PFSK-1 (cell line): ENCODE measurements around the gene PEX10.

Experiments
- FOXP2 ChIP-seq: optimal IDR thresholded peaks from 2 replicates; pipeline ENCODE3; 2011; ENCODE audit warnings: borderline replicate concordance, control low read depth, inconsistent platforms; ENCODE audit not compliant: insufficient read depth; ENCODE audit errors: extremely low read length, extremely low read depth
- POLR2AphosphoS5 ChIP-seq: IDR thresholded peaks from 2 replicates; pipeline ENCODE4 v1.6.1; 2012; ENCODE audit warnings: low read depth, mild to moderate bottlenecking, control low read depth, low read length, moderate library complexity
- REST ChIP-seq, 2 experiments: IDR thresholded peaks; 2 replicates each; pipeline versions ENCODE4 v1.6.1 to v1.8.0; 2011 to 2012; ENCODE audit warnings: low read depth in 2 of 2, low read length in 2 of 2, control low read depth in 1 of 2, inconsistent platforms in 1 of 2, mild to moderate bottlenecking in 1 of 2, moderate library complexity in 1 of 2; ENCODE audit not compliant: insufficient read depth in 1 of 2
- SIN3A ChIP-seq: IDR thresholded peaks from 2 replicates; pipeline ENCODE4 v1.6.1; 2012; ENCODE audit warnings: mild to moderate bottlenecking, low read length, moderate library complexity, borderline replicate concordance; ENCODE audit not compliant: insufficient read depth
- TAF1 ChIP-seq: IDR thresholded peaks from 2 replicates; pipeline ENCODE4 v1.6.1; 2012; ENCODE audit warnings: low read length, control low read depth, borderline replicate concordance; ENCODE audit not compliant: insufficient read depth

PEX10 gene

GRCh38 chr1:2408859-2409276, 3.5 kb downstream of the PEX10 start:
- no peak for TF ChIP-seq POLR2AphosphoS5
- no peak for TF ChIP-seq SIN3A
- no peak for TF ChIP-seq FOXP2
- no peak for TF ChIP-seq REST (IDR thresholded peaks at IDR 0.05; ENCODE audit: insufficient read depth in 1 of 2, low read depth in 2 of 2, low read length in 2 of 2)
- TF ChIP-seq TAF1: no peak

- TF ChIP-seq FOXP2 (no peak), SIN3A (no peak), TAF1 (no peak), POLR2AphosphoS5 (no peak), REST (IDR thresholded peaks at IDR 0.05; ENCODE audit: insufficient read depth in 1 of 2, low read depth in 2 of 2, low read length in 2 of 2) (no peak)
Measured at GRCh38 chr1:2408456-2408855, 3.9 kb downstream of the PEX10 start.

GRCh38 chr1:2407991-2408275, 4.4 kb downstream of the PEX10 start:
- no peak for TF ChIP-seq FOXP2
- no peak for TF ChIP-seq REST (IDR thresholded peaks at IDR 0.05; ENCODE audit: insufficient read depth in 1 of 2, low read depth in 2 of 2, low read length in 2 of 2)
- TF ChIP-seq POLR2AphosphoS5: no peak

GRCh38 chr1:2407166-2407990, 5.0 kb downstream of the PEX10 start:
- TF ChIP-seq FOXP2 (no peak), POLR2AphosphoS5 (no peak)

GRCh38 chr1:2406451-2407041, 5.8 kb downstream of the PEX10 start:
- no peak for TF ChIP-seq POLR2AphosphoS5
- no peak for TF ChIP-seq REST (IDR thresholded peaks at IDR 0.05; ENCODE audit: insufficient read depth in 1 of 2, low read depth in 2 of 2, low read length in 2 of 2)
- no peak for TF ChIP-seq FOXP2
- no peak for TF ChIP-seq SIN3A
- no peak for TF ChIP-seq TAF1
